ENCODE results near the gene NLRP1.

The NLRP1 gene

DNA sequence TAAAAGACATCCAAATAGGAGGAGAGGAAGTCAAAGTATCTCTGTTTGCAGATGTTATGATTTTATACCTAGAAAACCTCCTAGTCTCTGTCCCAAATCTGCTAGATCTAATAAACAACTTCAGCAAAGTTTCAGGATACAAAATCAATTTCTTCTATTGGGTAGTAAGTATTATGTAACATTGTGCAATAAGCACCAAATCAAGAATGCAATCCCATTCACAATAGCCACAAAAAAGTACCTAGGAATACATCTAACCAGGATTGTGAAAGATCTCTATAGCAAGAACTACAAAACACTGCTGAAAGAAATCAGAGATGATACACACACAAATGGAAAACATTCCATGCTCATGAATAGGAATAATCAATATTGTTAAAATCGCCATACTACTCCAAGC is 13.0 kb downstream of the NLRP1 start:
- H3K4me3 ChIP-seq: no peak overlapping the region
- no peaks in the 10 kb centered on the region for H3K4me1 ChIP-seq
- H3K9ac ChIP-seq: no peak overlapping the region
- no peak overlapping the region for H3K4me2 ChIP-seq
- no peak overlapping the region for H3K27ac ChIP-seq
- peaks cover 46 to 94% (median 82%) of the 10 kb centered on the region in 11 experiments for H3K36me3 ChIP-seq
- H4K20me1 ChIP-seq: peaks cover 3 to 55% (median 33%) of the 10 kb centered on the region in 11 experiments; a peak in 14 of 22 replicates
- peaks cover 10 to 41% (median 23%) of the 10 kb centered on the region in 11 experiments; a peak in 20 of 22 replicates for H3K9me3 ChIP-seq (replicated peaks in 1 of 11)
- TF ChIP-seq Cebpa-rat (IDR thresholded peaks at IDR 0.05): peak in 2 of 11 experiments; percentile 52 to 55; a peak in 3 of 22 replicates
- H3K27me3 ChIP-seq: no peaks in the 10 kb centered on the region

DNA sequence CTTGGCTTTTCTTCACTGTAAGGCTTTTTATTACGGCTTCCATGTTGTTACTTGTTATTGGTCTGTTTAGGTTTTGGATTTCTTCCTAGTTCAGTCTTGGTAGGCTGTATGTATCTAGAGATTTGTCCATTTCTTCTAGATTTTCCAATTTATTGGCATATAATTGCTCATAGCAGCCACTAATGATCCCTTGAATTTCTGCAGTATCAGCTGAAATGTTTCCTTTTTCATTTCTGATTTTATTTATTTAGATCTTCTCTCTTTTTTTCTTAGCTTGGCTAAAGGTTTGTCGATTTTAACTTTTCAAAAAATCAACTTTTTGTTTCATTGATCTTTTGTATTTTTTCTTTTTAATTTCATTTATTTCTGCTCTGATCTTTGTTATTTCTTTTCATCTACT is 18.5 kb downstream of the NLRP1 start:
- TF ChIP-seq Cebpa-rat (IDR thresholded peaks at IDR 0.05): no peak
- no peak overlapping the region for H3K4me3 ChIP-seq

GRCh38 chr17:5563456-5563855 is 20.9 kb downstream of the NLRP1 start:
- peaks cover 45 to 92% (median 77%) of the 10 kb centered on the region in 11 experiments for H3K36me3 ChIP-seq
- H3K27ac ChIP-seq: no peak overlapping the region

More for the DNA sequence above, 18.5 kb downstream of the NLRP1 start:
- Histone ChIP-seq H3K36me3 (peaks cover 34 to 92% (median 76%) of the 10 kb centered on the region in 11 experiments; a peak in 21 of 22 replicates), H3K9me3 (replicated peaks in 1 of 11) (peaks cover 0 to 6% (median 0%) of the 10 kb centered on the region in 11 experiments; a peak in 2 of 22 replicates), H3K27ac (no peak overlapping the region), H3K9ac (no peak overlapping the region), H3K4me2 (no peak overlapping the region), H4K20me1 (peaks cover 3 to 68% (median 49%) of the 10 kb centered on the region in 11 experiments; a peak in 16 of 22 replicates), H3K27me3 (no peaks in the 10 kb centered on the region), H3K4me1 (no peaks in the 10 kb centered on the region)

DNA sequence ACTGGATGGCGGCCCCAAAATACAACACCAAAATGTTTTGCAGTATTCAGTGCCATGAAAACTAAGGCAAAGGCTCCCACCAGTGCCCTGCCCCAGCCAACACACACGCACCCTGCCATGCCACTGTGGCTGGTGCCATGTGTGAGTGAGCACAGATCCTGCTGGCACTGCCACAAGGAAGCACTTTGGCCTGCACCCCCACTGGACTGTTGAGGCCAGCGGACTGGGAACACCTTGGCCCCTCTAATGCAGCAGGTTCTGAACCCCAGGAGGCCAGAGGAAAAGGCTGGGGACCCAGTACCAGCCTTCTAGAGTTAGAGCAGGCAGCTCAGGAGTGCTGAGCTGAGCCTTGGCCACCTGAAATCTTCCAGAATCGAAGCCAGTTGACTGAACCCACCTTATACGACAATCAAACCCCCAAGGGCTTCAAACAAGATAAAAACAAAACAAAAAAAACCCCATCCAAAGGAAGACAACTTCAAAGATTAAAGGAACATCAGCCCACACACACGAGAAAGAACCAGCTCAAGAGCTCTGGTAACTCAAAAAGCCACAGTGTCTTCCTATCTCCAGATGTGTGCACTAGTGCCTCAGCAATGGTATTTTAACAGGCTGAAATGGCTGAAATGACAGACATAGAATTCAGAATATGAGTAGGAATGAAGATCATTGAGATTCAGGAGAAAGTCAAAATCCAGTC is 21.5 kb downstream of the NLRP1 start:
- H3K4me2 ChIP-seq: no peak overlapping the region
- H3K36me3 ChIP-seq: peaks cover 45 to 92% (median 77%) of the 10 kb centered on the region in 11 experiments
- H3K9me3 ChIP-seq (replicated peaks in 1 of 11): peaks cover 0 to 6% (median 0%) of the 10 kb centered on the region in 11 experiments; a peak in 2 of 22 replicates
- H3K4me1 ChIP-seq: peaks cover 0 to 10% (median 0%) of the 10 kb centered on the region in 10 experiments; a peak in 6 of 20 replicates
- H4K20me1 ChIP-seq: peaks cover 0 to 71% (median 55%) of the 10 kb centered on the region in 11 experiments; a peak in 16 of 22 replicates
- H3K27ac ChIP-seq: no peak overlapping the region
- no peak overlapping the region for H3K9ac ChIP-seq
- no peak overlapping the region for H3K4me3 ChIP-seq
- H3K27me3 ChIP-seq: no peaks in the 10 kb centered on the region
- TF ChIP-seq Cebpa-rat (IDR thresholded peaks at IDR 0.05): no peak

More at GRCh38 chr17:5563456-5563855, 20.9 kb downstream of the NLRP1 start:
- Histone ChIP-seq H3K9me3 (replicated peaks in 1 of 11) (peaks cover 0 to 6% (median 0%) of the 10 kb centered on the region in 11 experiments; a peak in 2 of 22 replicates), H4K20me1 (peaks cover 0 to 69% (median 50%) of the 10 kb centered on the region in 11 experiments; a peak in 15 of 22 replicates), H3K27me3 (no peaks in the 10 kb centered on the region), H3K4me1 (peaks cover 0 to 4% (median 0%) of the 10 kb centered on the region in 10 experiments; a peak in 5 of 20 replicates), H3K4me3 (no peak overlapping the region), H3K9ac (no peak overlapping the region), H3K4me2 (no peak overlapping the region)
- no peak for TF ChIP-seq Cebpa-rat (IDR thresholded peaks at IDR 0.05)

DNA sequence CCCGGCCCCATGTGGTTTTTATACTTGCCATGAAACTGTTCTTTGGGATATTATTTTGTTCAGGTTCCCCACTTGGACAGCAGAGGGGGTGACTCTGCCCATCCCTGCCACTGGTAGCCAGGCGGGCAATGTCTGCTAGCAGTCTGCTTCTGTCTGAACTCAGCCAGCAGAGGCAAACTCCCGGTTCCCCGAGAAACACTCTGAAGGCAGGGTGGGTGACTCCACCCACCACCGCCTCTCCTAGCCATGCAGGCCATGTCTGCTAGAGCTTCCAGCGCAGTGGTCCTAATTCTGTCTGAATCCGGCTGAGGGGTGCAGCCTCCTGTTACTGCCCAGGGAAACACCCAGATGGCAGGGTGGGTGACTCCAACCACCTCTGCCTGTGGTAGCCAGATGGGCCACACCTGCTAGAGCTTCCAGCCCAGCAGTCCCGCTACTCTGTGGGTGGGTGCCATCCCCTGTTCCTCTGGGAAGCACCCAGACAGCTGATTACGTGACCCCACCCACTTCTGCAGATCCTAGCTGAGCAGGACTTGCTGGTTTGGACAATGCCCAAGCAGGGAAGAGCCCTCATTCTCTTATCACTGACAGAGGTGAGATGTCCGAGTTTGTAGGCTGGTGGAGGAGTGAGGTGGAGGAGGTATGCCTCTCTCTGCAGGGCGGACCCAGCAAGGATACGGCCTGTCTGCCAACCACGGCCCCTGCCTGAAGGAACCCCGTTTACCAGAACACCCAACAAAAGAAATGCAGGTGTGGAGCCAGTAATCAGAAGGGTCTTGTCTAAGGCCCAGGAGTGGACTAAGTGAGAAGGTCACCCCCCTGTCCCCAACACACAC is 22.4 kb downstream of the NLRP1 start:
- peaks cover 49 to 92% (median 77%) of the 10 kb centered on the region in 11 experiments for H3K36me3 ChIP-seq
- no peak overlapping the region for H3K4me3 ChIP-seq
- no peak overlapping the region for H3K4me2 ChIP-seq
- H3K9ac ChIP-seq: no peak overlapping the region
- no peaks in the 10 kb centered on the region for H3K27me3 ChIP-seq
- peaks cover 0 to 80% (median 63%) of the 10 kb centered on the region in 11 experiments; a peak in 16 of 22 replicates for H4K20me1 ChIP-seq
- H3K9me3 ChIP-seq (replicated peaks in 1 of 11): peaks cover 0 to 5% (median 0%) of the 10 kb centered on the region in 11 experiments; a peak in 1 of 22 replicates
- H3K4me1 ChIP-seq: peaks cover 0 to 19% (median 0%) of the 10 kb centered on the region in 10 experiments; a peak in 6 of 20 replicates
- no peak for TF ChIP-seq Cebpa-rat (IDR thresholded peaks at IDR 0.05)
- H3K27ac ChIP-seq: no peak overlapping the region

- Histone ChIP-seq H3K4me2 (no peak overlapping the region), H3K4me1 (peaks cover 0 to 32% (median under 1%) of the 10 kb centered on the region in 10 experiments; a peak in 10 of 20 replicates), H4K20me1 (peaks cover 0 to 93% (median 77%) of the 10 kb centered on the region in 11 experiments; a peak in 17 of 22 replicates), H3K4me3 (no peak overlapping the region), H3K27me3 (no peaks in the 10 kb centered on the region), H3K36me3 (peaks cover 51 to 94% (median 76%) of the 10 kb centered on the region in 11 experiments), H3K9ac (no peak overlapping the region), H3K27ac (no peak overlapping the region), H3K9me3 (replicated peaks in 1 of 11) (no peaks in the 10 kb centered on the region)
- no peak for TF ChIP-seq Cebpa-rat (IDR thresholded peaks at IDR 0.05)
These were observed 23.8 kb downstream of the NLRP1 start for GRCh38 chr17:5560361-5560988.

- H4K20me1 ChIP-seq: peaks cover 0 to 97% (median 86%) of the 10 kb centered on the region in 11 experiments; a peak in 17 of 22 replicates
- H3K9me3 ChIP-seq (replicated peaks in 1 of 11): no peaks in the 10 kb centered on the region
- no peak overlapping the region for H3K9ac ChIP-seq
- no peaks in the 10 kb centered on the region for H3K27me3 ChIP-seq
- no peak overlapping the region for H3K4me2 ChIP-seq
- H3K4me1 ChIP-seq: peaks cover 0 to 42% (median 3%) of the 10 kb centered on the region in 10 experiments; a peak in 10 of 20 replicates
- no peak for TF ChIP-seq Cebpa-rat (IDR thresholded peaks at IDR 0.05)
- H3K27ac ChIP-seq: no peak overlapping the region
- peaks cover 51 to 98% (median 89%) of the 10 kb centered on the region in 11 experiments for H3K36me3 ChIP-seq
- H3K4me3 ChIP-seq: no peak overlapping the region
These were observed 25.2 kb downstream of the NLRP1 start for GRCh38 chr17:5558815-5559785.
